HepG2 (cell line): ENCODE results near the gene CERS4. TPM values are rescaled to one million over a fixed set of nuclear protein-coding genes. Genes with fewer than 3 reads are reported as not detected.

Experiments
- EEA1 ChIP-seq: sonication (generic); formaldehyde crosslinking; IDR thresholded peaks from 2 replicates; pipeline ENCODE4 v1.5.1; 2020; ENCODE audit warnings: mild to moderate bottlenecking, missing genetic modification reagents, borderline replicate concordance
- ETS1 ChIP-seq: sonication (generic); formaldehyde crosslinking; IDR thresholded peaks from 2 replicates; pipeline ENCODE4 v1.4.0; 2020; ENCODE audit warnings: missing genetic modification reagents
- HHEX ChIP-seq: IDR thresholded peaks from 2 replicates; pipeline ENCODE4 v1.6.1; 2016; ENCODE audit warnings: control low read depth
- IRF1 ChIP-seq: sonication (generic); formaldehyde crosslinking; IDR thresholded peaks from 2 replicates; pipeline ENCODE4 v1.4.0; 2020; ENCODE audit warnings: low read depth, mild to moderate bottlenecking, missing genetic modification reagents
- NCOA1 ChIP-seq: sonication (generic); formaldehyde crosslinking; IDR thresholded peaks from 2 replicates; pipeline ENCODE4 v1.9.0; 2021; ENCODE audit warnings: missing genetic modification reagents
- PHF5A ChIP-seq: IDR thresholded peaks from one replicate; pipeline ENCODE4 v1.6.1; 2018; ENCODE audit warnings: low read depth, missing genetic modification reagents; ENCODE audit not compliant: unreplicated experiment
- SP140L ChIP-seq: sonication (generic); formaldehyde crosslinking; IDR thresholded peaks from 2 replicates; pipeline ENCODE4 v1.4.0; 2020; ENCODE audit warnings: missing genetic modification reagents, borderline replicate concordance
- STAT5B ChIP-seq: sonication (generic); formaldehyde crosslinking; IDR thresholded peaks from 2 replicates; pipeline ENCODE4 v1.4.0; 2020; ENCODE audit warnings: missing genetic modification reagents
- TAF1 ChIP-seq: sonication (generic); formaldehyde crosslinking; IDR thresholded peaks from 2 replicates; pipeline ENCODE4 v1.4.0; 2020; ENCODE audit warnings: missing genetic modification reagents
- TBX2 ChIP-seq: sonication (generic); formaldehyde crosslinking; IDR thresholded peaks from 2 replicates; pipeline ENCODE4 v1.5.0; 2020; ENCODE audit warnings: missing genetic modification reagents, mild to moderate bottlenecking, borderline replicate concordance
- ZBTB20 ChIP-seq: sonication (generic); formaldehyde crosslinking; IDR thresholded peaks from 2 replicates; pipeline ENCODE4 v1.8.1; 2023; ENCODE audit warnings: missing genetic modification reagents, low read depth, mild to moderate bottlenecking, borderline replicate concordance
- ZBTB25 ChIP-seq: IDR thresholded peaks from 2 replicates; pipeline ENCODE4 v1.6.1; 2018; ENCODE audit warnings: missing genetic modification reagents
- ZFP62 ChIP-seq: sonication (generic); formaldehyde crosslinking; IDR thresholded peaks from 2 replicates; pipeline ENCODE4 v1.4.0; 2020; ENCODE audit warnings: missing genetic modification reagents
- ZFX ChIP-seq: sonication (generic); formaldehyde crosslinking; IDR thresholded peaks from 2 replicates; pipeline ENCODE4 v1.4.0; 2020; ENCODE audit warnings: mild to moderate bottlenecking, low read depth, missing genetic modification reagents, moderate library complexity
- ZNF280D ChIP-seq: sonication (generic); formaldehyde crosslinking; IDR thresholded peaks from 2 replicates; pipeline ENCODE4 v1.5.1; 2020; ENCODE audit warnings: mild to moderate bottlenecking, missing genetic modification reagents
- ZNF749 ChIP-seq: sonication (generic); formaldehyde crosslinking; IDR thresholded peaks from 2 replicates; pipeline ENCODE4 v1.8.0; 2022; ENCODE audit warnings: mild to moderate bottlenecking, missing genetic modification reagents, moderate library complexity, borderline replicate concordance
- polyA plus RNA-seq, 8 experiments: library from polyadenylated mRNA; depleted of rRNA in 3 of 8; stranded (reverse) in 7 of 8; unstranded in 1 of 8; fragments of >200 nt; fragmentation: Illumina TruSeq in 4 of 8; extraction: Trizol in 4 of 8; gene quantifications; 2 replicates each; pipeline versions ENCODE4 v1.2.1 to v1.2.3, GENCODE V29; 2011 to 2016; ENCODE audit warnings: low read depth in 4 of 8, missing spikeins in 1 of 8, mixed read lengths in 1 of 8; ENCODE audit not compliant: insufficient read depth in 1 of 8
- total RNA-seq, 5 experiments: library from RNA; depleted of rRNA; stranded (reverse); fragments of >200 nt; fragmentation: Illumina TruSeq; extraction: Trizol; gene quantifications; 2 replicates each; pipeline ENCODE4 v1.2.3, GENCODE V29; 2016; ENCODE audit warnings: low read depth in 1 of 5
- TF ChIP-seq, protein P1 (sequence below): sonication (generic); formaldehyde crosslinking; IDR thresholded peaks from 2 replicates; pipeline ENCODE4 v1.5.0; 2020; ENCODE audit warnings: missing genetic modification reagents
- TF ChIP-seq, protein P2 (sequence below): sonication (generic); formaldehyde crosslinking; IDR thresholded peaks from 2 replicates; pipeline ENCODE4; 2020; ENCODE audit warnings: missing genetic modification reagents, mild to moderate bottlenecking, borderline replicate concordance

Gene CERS4
- total and polyA plus RNA-seq, 2 of the 13 experiments (the other 11 are each of a cell fraction or from before 2014, with no cell fraction given) = 74.7 to 83.5 TPM

DNA sequence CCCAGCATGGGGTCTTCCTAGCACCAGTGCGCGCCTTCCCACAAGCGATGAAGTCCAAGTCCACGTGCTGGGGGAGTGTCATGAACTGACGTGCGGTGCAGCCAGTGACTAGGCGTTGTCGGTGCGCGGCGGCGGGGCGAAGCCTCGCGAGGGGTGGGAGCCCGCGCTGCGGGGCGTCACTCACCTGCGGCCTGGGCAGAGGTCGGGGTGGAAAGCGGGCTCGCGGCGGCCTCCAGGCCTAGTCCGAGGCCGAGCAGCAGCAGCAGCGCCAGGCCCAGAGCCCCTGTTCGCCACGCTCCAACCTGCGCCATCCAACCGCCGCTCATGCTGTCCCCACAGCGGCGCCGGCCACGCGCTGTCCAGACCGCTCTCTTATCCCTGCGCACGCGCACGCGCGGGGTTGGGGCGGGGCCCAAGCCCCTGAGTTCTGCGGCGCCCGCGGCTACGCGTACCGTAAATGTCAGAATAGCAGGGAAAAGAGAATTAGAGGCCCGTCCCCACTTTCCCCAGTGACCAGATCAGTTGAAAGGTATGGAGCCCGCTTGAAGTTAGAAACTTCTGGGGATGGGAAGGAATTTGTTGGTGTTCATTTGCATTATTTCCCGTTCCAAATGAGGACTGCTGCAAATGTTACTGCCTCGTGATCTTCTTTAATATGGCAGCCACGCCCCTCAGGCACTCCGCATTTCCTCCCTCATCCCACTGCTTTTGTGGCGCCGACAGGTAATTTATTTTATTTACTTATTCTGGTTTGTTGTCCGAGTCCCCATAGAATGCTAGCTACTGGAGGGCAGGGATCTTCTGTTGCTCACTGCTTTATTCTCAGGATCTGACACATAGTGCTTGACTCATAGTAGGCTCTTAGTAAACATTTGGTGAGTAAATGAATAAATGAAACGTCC lies 99.0 kb downstream of the CERS4 start, which contains the start of gene CD320 (continued):
- TF ChIP-seq EEA1 (CRISPR knock-in tag) (peak; percentile 89; the same call in 1 of the 2 replicates), STAT5B (no peak), ETS1 (0 out of 2 replicates have a peak, but pooled peaks have one; percentile 76), SP140L (peak; percentile 34; the same call in 1 of the 2 replicates), TBX2 (CRISPR knock-in tag) (peak; percentile 95), PHF5A (no peak), TAF1 (peak; percentile 76), NCOA1 (peak; percentile 72; the same call in 1 of the 2 replicates), ZBTB20 (CRISPR knock-in tag) (peak; percentile 90), IRF1 (CRISPR knock-in tag) (no peak), ZNF749 (CRISPR knock-in tag) (peak; percentile 94), ZNF280D (CRISPR knock-in tag) (peak; percentile 96), ZFP62 (CRISPR knock-in tag) (no peak), ZFX (CRISPR knock-in tag) (peak; percentile 98), ZBTB25 (peak; percentile 14; the same call in 1 of the 2 replicates), HHEX (CRISPR knock-in tag) (no peak)
- TF ChIP-seq, protein P1, sequence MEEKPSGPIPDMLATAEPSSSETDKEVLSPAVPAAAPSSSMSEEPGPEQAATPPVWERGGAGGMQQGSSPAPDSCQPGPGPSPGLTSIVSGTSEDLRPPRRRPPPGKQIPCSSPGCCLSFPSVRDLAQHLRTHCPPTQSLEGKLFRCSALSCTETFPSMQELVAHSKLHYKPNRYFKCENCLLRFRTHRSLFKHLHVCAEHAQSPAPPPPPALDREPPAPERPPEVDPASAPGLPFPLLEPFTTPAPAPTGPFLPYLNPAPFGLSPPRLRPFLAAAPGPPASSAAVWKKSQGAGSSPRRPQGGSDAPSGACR (CRISPR knock-in tag) = no peak; the same call in 1 of the 2 replicates
- TF ChIP-seq, protein P2, sequence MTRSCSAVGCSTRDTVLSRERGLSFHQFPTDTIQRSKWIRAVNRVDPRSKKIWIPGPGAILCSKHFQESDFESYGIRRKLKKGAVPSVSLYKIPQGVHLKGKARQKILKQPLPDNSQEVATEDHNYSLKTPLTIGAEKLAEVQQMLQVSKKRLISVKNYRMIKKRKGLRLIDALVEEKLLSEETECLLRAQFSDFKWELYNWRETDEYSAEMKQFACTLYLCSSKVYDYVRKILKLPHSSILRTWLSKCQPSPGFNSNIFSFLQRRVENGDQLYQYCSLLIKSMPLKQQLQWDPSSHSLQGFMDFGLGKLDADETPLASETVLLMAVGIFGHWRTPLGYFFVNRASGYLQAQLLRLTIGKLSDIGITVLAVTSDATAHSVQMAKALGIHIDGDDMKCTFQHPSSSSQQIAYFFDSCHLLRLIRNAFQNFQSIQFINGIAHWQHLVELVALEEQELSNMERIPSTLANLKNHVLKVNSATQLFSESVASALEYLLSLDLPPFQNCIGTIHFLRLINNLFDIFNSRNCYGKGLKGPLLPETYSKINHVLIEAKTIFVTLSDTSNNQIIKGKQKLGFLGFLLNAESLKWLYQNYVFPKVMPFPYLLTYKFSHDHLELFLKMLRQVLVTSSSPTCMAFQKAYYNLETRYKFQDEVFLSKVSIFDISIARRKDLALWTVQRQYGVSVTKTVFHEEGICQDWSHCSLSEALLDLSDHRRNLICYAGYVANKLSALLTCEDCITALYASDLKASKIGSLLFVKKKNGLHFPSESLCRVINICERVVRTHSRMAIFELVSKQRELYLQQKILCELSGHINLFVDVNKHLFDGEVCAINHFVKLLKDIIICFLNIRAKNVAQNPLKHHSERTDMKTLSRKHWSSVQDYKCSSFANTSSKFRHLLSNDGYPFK (CRISPR knock-in tag) = peak; percentile 43; the same call in 1 of the 2 replicates
